ENCODE measurements around the gene NUP133. TPM values are rescaled to one million over a fixed set of nuclear protein-coding genes. Genes with fewer than 3 reads are reported as not detected.
A peak's percentile ranks its signal among the peaks of the same experiment; 100 is the strongest.

NUP133 gene
- polyA plus RNA-seq, 1 experiment, result 29.6 TPM

DNA sequence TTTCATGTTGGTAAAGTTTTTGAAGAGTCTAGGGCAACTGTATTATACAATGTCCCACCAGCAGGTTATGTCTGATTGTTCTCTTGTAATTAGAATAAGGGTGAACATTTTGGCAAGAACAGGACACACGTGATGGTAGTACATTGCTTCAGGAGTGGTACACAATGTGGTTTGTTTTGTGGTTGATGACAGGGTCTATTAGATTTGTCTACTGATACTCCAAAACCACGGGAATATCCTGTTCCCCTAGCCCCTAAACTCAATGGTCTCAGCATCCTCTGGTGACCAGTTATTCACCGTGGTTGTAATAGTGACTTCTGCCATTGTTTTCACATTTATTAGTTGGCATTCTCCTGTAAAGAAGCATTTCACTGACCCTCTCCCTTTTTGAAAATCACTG is 52.1 kb downstream of the NUP133 start:
- ChIA-PET POLR2A (no interaction called here), CTCF (no interaction called here)
- Histone ChIP-seq H3K9me3 (ENCODE audit: control insufficient read depth, insufficient read depth, low read length) (no peaks in the 10 kb centered on the region), H3K27me3 (ENCODE audit: control insufficient read depth, insufficient read depth, low read length) (no peaks in the 10 kb centered on the region), H3K4me3 (ENCODE audit: low read depth, low read length) (no peak overlapping the region), H3K27ac (ENCODE audit: low read depth, low read length) (no peak overlapping the region)
- DNase-seq (ENCODE audit: low read depth, low spot score), result no peak
- TF ChIP-seq, protein P1, sequence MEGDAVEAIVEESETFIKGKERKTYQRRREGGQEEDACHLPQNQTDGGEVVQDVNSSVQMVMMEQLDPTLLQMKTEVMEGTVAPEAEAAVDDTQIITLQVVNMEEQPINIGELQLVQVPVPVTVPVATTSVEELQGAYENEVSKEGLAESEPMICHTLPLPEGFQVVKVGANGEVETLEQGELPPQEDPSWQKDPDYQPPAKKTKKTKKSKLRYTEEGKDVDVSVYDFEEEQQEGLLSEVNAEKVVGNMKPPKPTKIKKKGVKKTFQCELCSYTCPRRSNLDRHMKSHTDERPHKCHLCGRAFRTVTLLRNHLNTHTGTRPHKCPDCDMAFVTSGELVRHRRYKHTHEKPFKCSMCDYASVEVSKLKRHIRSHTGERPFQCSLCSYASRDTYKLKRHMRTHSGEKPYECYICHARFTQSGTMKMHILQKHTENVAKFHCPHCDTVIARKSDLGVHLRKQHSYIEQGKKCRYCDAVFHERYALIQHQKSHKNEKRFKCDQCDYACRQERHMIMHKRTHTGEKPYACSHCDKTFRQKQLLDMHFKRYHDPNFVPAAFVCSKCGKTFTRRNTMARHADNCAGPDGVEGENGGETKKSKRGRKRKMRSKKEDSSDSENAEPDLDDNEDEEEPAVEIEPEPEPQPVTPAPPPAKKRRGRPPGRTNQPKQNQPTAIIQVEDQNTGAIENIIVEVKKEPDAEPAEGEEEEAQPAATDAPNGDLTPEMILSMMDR (IDR thresholded peaks at IDR 0.05; ENCODE audit: low read depth, low read length), result no peak

- Histone ChIP-seq H3K9me3 (ENCODE audit: control insufficient read depth, insufficient read depth, low read length) (no peaks in the 10 kb centered on the region), H3K27me3 (ENCODE audit: control insufficient read depth, insufficient read depth, low read length) (no peaks in the 10 kb centered on the region), H3K4me3 (ENCODE audit: low read depth, low read length) (no peak overlapping the region), H3K27ac (ENCODE audit: low read depth, low read length) (no peak overlapping the region)
- ChIA-PET CTCF (interaction anchor here (1.5 kb wide), 1 partner anchor 196 kb away, joined by 6 read pairs; no protein-coding TSS in a partner anchor), POLR2A (no interaction called here)
- no peak for DNase-seq (ENCODE audit: low read depth, low spot score)
- TF ChIP-seq, protein P1 (IDR thresholded peaks at IDR 0.05; ENCODE audit: low read depth, low read length), result no peak
Measured at GRCh38 chr1:229454056-229454455, 54.1 kb downstream of the NUP133 start.

- POLR2A ChIA-PET, result no interaction called here
- Histone ChIP-seq H3K9me3 (ENCODE audit: control insufficient read depth, insufficient read depth, low read length) (no peaks in the 10 kb centered on the region), H3K27me3 (ENCODE audit: control insufficient read depth, insufficient read depth, low read length) (no peaks in the 10 kb centered on the region), H3K27ac (ENCODE audit: low read depth, low read length) (no peak overlapping the region), H3K4me3 (ENCODE audit: low read depth, low read length) (no peak overlapping the region)
- no peak for DNase-seq (ENCODE audit: low read depth, low spot score)
- CTCF ChIA-PET, result interaction anchor here (0.7 to 1.9 kb wide), 12 partner anchors 11 to 199 kb away, joined by 3 to 29 read pairs (median 4); partner anchors contain the start of gene CCSAP
- TF ChIP-seq, protein P1 (IDR thresholded peaks at IDR 0.05; ENCODE audit: low read depth, low read length), result peak; percentile 69
Measured at GRCh38 chr1:229452956-229453801, 55.0 kb downstream of the NUP133 start.

DNA sequence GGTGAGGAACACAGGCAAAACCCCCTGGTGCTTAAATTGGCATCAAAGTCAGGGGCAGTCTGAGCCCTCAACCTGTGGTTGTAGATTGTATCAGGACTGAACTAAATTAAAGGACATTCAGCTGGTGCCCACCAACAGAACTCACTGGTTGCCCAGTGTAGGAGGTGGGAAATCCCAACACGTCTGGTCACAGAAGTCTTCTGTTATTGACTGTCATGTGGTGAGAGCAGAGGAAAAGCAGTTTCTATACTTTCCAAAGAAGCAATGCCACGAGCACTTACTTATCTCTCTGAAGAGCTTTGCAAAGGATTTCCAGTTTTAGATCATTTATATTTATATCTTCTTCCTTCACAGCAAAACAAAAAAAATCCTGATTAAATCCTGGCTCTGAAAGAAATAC is 59.3 kb downstream of the NUP133 start:
- DNase-seq (ENCODE audit: low read depth, low spot score), result no peak
- POLR2A ChIA-PET, result no interaction called here

GRCh38 chr1:229448354-229448753 is 59.8 kb downstream of the NUP133 start:
- no peaks in the 10 kb centered on the region for H3K9me3 ChIP-seq (ENCODE audit: control insufficient read depth, insufficient read depth, low read length)
- H3K4me3 ChIP-seq (ENCODE audit: low read depth, low read length), result no peak overlapping the region
- no peak overlapping the region for H3K27ac ChIP-seq (ENCODE audit: low read depth, low read length)
- TF ChIP-seq, protein P1 (IDR thresholded peaks at IDR 0.05; ENCODE audit: low read depth, low read length), result no peak
- CTCF ChIA-PET, result interaction anchor here (2.2 kb wide), 1 partner anchor 190 kb away, joined by 9 read pairs; no protein-coding TSS in a partner anchor
- POLR2A ChIA-PET, result no interaction called here
- no peaks in the 10 kb centered on the region for H3K27me3 ChIP-seq (ENCODE audit: control insufficient read depth, insufficient read depth, low read length)
- no peak for DNase-seq (ENCODE audit: low read depth, low spot score)

More for the DNA sequence above, 59.3 kb downstream of the NUP133 start:
- CTCF ChIA-PET, result interaction anchor here (2.2 kb wide), 1 partner anchor 191 kb away, joined by 9 read pairs; no protein-coding TSS in a partner anchor
- no peak overlapping the region for H3K4me3 ChIP-seq (ENCODE audit: low read depth, low read length)
- no peaks in the 10 kb centered on the region for H3K9me3 ChIP-seq (ENCODE audit: control insufficient read depth, insufficient read depth, low read length)
- TF ChIP-seq, protein P1 (IDR thresholded peaks at IDR 0.05; ENCODE audit: low read depth, low read length), result no peak
- H3K27ac ChIP-seq (ENCODE audit: low read depth, low read length), result no peak overlapping the region
- no peaks in the 10 kb centered on the region for H3K27me3 ChIP-seq (ENCODE audit: control insufficient read depth, insufficient read depth, low read length)
